ENCODE data around the gene TPSB2. TPM values are rescaled to one million over a fixed set of nuclear protein-coding genes. Genes with fewer than 3 reads are reported as not detected.
A peak's percentile ranks its signal among the peaks of the same experiment; 100 is the strongest.
"Not testable (repeated sequence)": the region's sequence is repeated elsewhere in the genome, so short reads cannot be mapped to it uniquely, and the experiment has no call there.

Gene TPSB2
- total RNA-seq, 1 donor from 2014 or later = not detected

- DNase-seq (ENCODE audit: low spot score, unreplicated experiment) = peak; percentile 72
- no peak overlapping the region for H3K27ac Mint-ChIP-seq
- no peaks in the 10 kb centered on the region for H3K27me3 Mint-ChIP-seq
- H3K4me1 Mint-ChIP-seq (ENCODE audit: low read depth) = no peaks in the 10 kb centered on the region
- no peaks in the 10 kb centered on the region for H3K9me3 Mint-ChIP-seq (ENCODE audit: low read depth)
- H3K4me3 Mint-ChIP-seq (ENCODE audit: low read depth) = no peak overlapping the region
- TF ChIP-seq CTCF (IDR thresholded peaks at IDR 0.05; ENCODE audit: unreplicated experiment) = no peak
- H3K36me3 Mint-ChIP-seq (ENCODE audit: insufficient read depth) = peaks cover 3% of the 10 kb centered on the region
Measured at GRCh38 chr16:1188432-1189189, 41.4 kb downstream of the TPSB2 start.

GRCh38 chr16:1185460-1186207 is 44.4 kb downstream of the TPSB2 start:
- not testable (repeated sequence) for H3K27ac Mint-ChIP-seq; H3K4me3 Mint-ChIP-seq (ENCODE audit: low read depth); H3K27me3 Mint-ChIP-seq; DNase-seq (ENCODE audit: low spot score, unreplicated experiment); H3K9me3 Mint-ChIP-seq (ENCODE audit: low read depth); H3K36me3 Mint-ChIP-seq (ENCODE audit: insufficient read depth); H3K4me1 Mint-ChIP-seq (ENCODE audit: low read depth)

GRCh38 chr16:1184980-1185379 is 45.0 kb downstream of the TPSB2 start:
- no peak overlapping the region for H3K27ac Mint-ChIP-seq
- no peak for TF ChIP-seq CTCF (IDR thresholded peaks at IDR 0.05; ENCODE audit: unreplicated experiment)

GRCh38 chr16:1184156-1184868 is 45.7 kb downstream of the TPSB2 start:
- DNase-seq (ENCODE audit: low spot score, unreplicated experiment) = no peak
- H3K27ac Mint-ChIP-seq = no peak overlapping the region
- H3K9me3 Mint-ChIP-seq (ENCODE audit: low read depth) = no peaks in the 10 kb centered on the region
- H3K4me1 Mint-ChIP-seq (ENCODE audit: low read depth) = peaks cover 5% of the 10 kb centered on the region
- H3K27me3 Mint-ChIP-seq = no peaks in the 10 kb centered on the region
- peaks cover 3% of the 10 kb centered on the region for H3K36me3 Mint-ChIP-seq (ENCODE audit: insufficient read depth)
- no peak overlapping the region for H3K4me3 Mint-ChIP-seq (ENCODE audit: low read depth)
- peak; percentile 16 for TF ChIP-seq CTCF (IDR thresholded peaks at IDR 0.05; ENCODE audit: unreplicated experiment)

More at GRCh38 chr16:1184980-1185379, 45.0 kb downstream of the TPSB2 start:
- Mint-ChIP-seq H3K27me3 (no peaks in the 10 kb centered on the region), H3K9me3 (ENCODE audit: low read depth) (no peaks in the 10 kb centered on the region), H3K36me3 (ENCODE audit: insufficient read depth) (peaks cover 3% of the 10 kb centered on the region), H3K4me3 (ENCODE audit: low read depth) (no peak overlapping the region), H3K4me1 (ENCODE audit: low read depth) (peaks cover 5% of the 10 kb centered on the region)
- DNase-seq (ENCODE audit: low spot score, unreplicated experiment) = no peak

GRCh38 chr16:1182950-1183907 is 46.8 kb downstream of the TPSB2 start:
- Mint-ChIP-seq H3K4me3 (ENCODE audit: low read depth) (no peak overlapping the region), H3K27me3 (no peaks in the 10 kb centered on the region), H3K4me1 (ENCODE audit: low read depth) (peaks cover 5% of the 10 kb centered on the region), H3K9me3 (ENCODE audit: low read depth) (no peaks in the 10 kb centered on the region), H3K27ac (no peak overlapping the region), H3K36me3 (ENCODE audit: insufficient read depth) (peaks cover 3% of the 10 kb centered on the region)
- DNase-seq (ENCODE audit: low spot score, unreplicated experiment) = no peak
- no peak for TF ChIP-seq CTCF (IDR thresholded peaks at IDR 0.05; ENCODE audit: unreplicated experiment)

Measured in progenitor cell of endocrine pancreas (in vitro differentiated cells).